H9 (cell line): ENCODE data around the gene MED15. TPM values are rescaled to one million over a fixed set of nuclear protein-coding genes. Genes with fewer than 3 reads are reported as not detected.

Source experiments
- DNase-seq: peaks from one replicate; pipeline ENCODE4 v3.0.0-alpha.2; 2017
- H2AFZ ChIP-seq: one replicate; pipeline ENCODE4 v1.6.1; 2013; ENCODE audit warnings: mild to moderate bottlenecking, low read length, control low read depth, moderate library complexity
- H2AK5ac ChIP-seq: 2 replicates; pipeline ENCODE4 v1.6.1; 2013; ENCODE audit warnings: low read length, control low read depth, mixed read lengths; ENCODE audit not compliant: insufficient read length
- H2BK120ac ChIP-seq: one replicate; pipeline ENCODE4 v1.6.1; 2013; ENCODE audit warnings: low read depth, mild to moderate bottlenecking, low read length, control low read depth, inconsistent platforms; ENCODE audit not compliant: poor library complexity, severe bottlenecking
- H2BK12ac ChIP-seq: 2 replicates; pipeline ENCODE4 v1.6.1; 2013; ENCODE audit warnings: low read length, control low read depth, mixed read lengths, low read depth; ENCODE audit not compliant: insufficient read length
- H2BK15ac ChIP-seq: 2 replicates; pipeline ENCODE4 v1.6.1; 2013; ENCODE audit warnings: low read depth, low read length, control low read depth
- H2BK20ac ChIP-seq: one replicate; pipeline ENCODE4 v1.6.1; 2013; ENCODE audit warnings: low read depth, mild to moderate bottlenecking, low read length, control low read depth, inconsistent platforms; ENCODE audit not compliant: poor library complexity, severe bottlenecking
- H2BK5ac ChIP-seq: 2 replicates; pipeline ENCODE4 v1.6.1; 2013; ENCODE audit warnings: low read length, control low read depth, mixed read lengths; ENCODE audit not compliant: insufficient read length
- H3K14ac ChIP-seq: 2 replicates; pipeline ENCODE4 v1.6.1; 2013; ENCODE audit warnings: low read length, control low read depth; ENCODE audit not compliant: insufficient read depth
- H3K18ac ChIP-seq: 2 replicates; pipeline ENCODE4 v1.6.1; 2013; ENCODE audit warnings: low read depth, mild to moderate bottlenecking, mixed read lengths, low read length, control low read depth; ENCODE audit not compliant: insufficient read length
- H3K23ac ChIP-seq: 2 replicates; pipeline ENCODE4 v1.6.1; 2013; ENCODE audit warnings: low read length, control low read depth, mixed read lengths, low read depth; ENCODE audit not compliant: insufficient read length
- H3K23me2 ChIP-seq: 2 replicates; pipeline ENCODE4 v1.6.1; 2013; ENCODE audit warnings: low read depth, mild to moderate bottlenecking, mixed read lengths, low read length, control low read depth; ENCODE audit not compliant: insufficient read length, poor library complexity, severe bottlenecking
- H3K27ac ChIP-seq: 2 replicates; pipeline ENCODE4 v1.5.1; 2013; ENCODE audit warnings: low read length, control low read depth, mixed read lengths, low read depth; ENCODE audit not compliant: insufficient read length
- H3K27me3 ChIP-seq: 2 replicates; pipeline ENCODE4 v1.6.1; 2013; ENCODE audit warnings: low read length, control low read depth, inconsistent platforms; ENCODE audit not compliant: insufficient read depth
- H3K4ac ChIP-seq: 2 replicates; pipeline ENCODE4 v1.6.1; 2013; ENCODE audit warnings: low read depth, mild to moderate bottlenecking, control low read depth, inconsistent platforms, low read length, moderate library complexity
- H3K4me1 ChIP-seq: 2 replicates; pipeline ENCODE4 v1.6.1; 2013; ENCODE audit warnings: low read length, control low read depth, inconsistent platforms; ENCODE audit not compliant: insufficient read depth
- H3K4me2 ChIP-seq: 2 replicates; pipeline ENCODE4 v1.6.1; 2013; ENCODE audit warnings: low read length, control low read depth, mixed read lengths; ENCODE audit not compliant: insufficient read length, insufficient read depth
- H3K56ac ChIP-seq: 2 replicates; pipeline ENCODE4 v1.6.1; 2013; ENCODE audit warnings: low read depth, mild to moderate bottlenecking, mixed read lengths, low read length, control low read depth; ENCODE audit not compliant: insufficient read length
- H3K79me1 ChIP-seq: 2 replicates; pipeline ENCODE4 v1.6.1; 2013; ENCODE audit warnings: low read depth, mild to moderate bottlenecking, moderate library complexity, low read length, control low read depth, inconsistent platforms; ENCODE audit not compliant: insufficient read depth, poor library complexity, severe bottlenecking
- H3K79me2 ChIP-seq: 2 replicates; pipeline ENCODE4 v1.6.1; 2013; ENCODE audit warnings: low read length, control low read depth, inconsistent platforms; ENCODE audit not compliant: insufficient read depth
- H3K9ac ChIP-seq: 2 replicates; pipeline ENCODE4 v1.6.1; 2013; ENCODE audit warnings: low read length, control low read depth, mixed read lengths; ENCODE audit not compliant: insufficient read length; ENCODE audit errors: extremely low read depth
- H3K9me3 ChIP-seq: one replicate; pipeline ENCODE4 v1.6.1; 2013; ENCODE audit warnings: low read depth, low read length, inconsistent platforms; ENCODE audit not compliant: control insufficient read depth
- H3T11ph ChIP-seq: one replicate; pipeline ENCODE4 v1.6.1; 2013; ENCODE audit warnings: mild to moderate bottlenecking, low read length, control low read depth, inconsistent platforms
- H4K20me1 ChIP-seq: one replicate; pipeline ENCODE4 v1.6.1; 2013; ENCODE audit not compliant: control insufficient read depth, insufficient read length, insufficient read depth
- H4K5ac ChIP-seq: 2 replicates; pipeline ENCODE4 v1.6.1; 2013; ENCODE audit warnings: low read depth, mild to moderate bottlenecking, mixed read lengths, low read length, control low read depth; ENCODE audit not compliant: insufficient read length
- H4K8ac ChIP-seq: replicated peaks from 2 replicates; pipeline ENCODE4 v1.6.1; 2013; ENCODE audit warnings: low read length, control low read depth, mixed read lengths, low read depth; ENCODE audit not compliant: insufficient read length
- H4K91ac ChIP-seq: 2 replicates; pipeline ENCODE4 v1.6.1; 2013; ENCODE audit warnings: low read depth, mild to moderate bottlenecking, moderate library complexity, mixed read lengths, low read length, control low read depth; ENCODE audit not compliant: insufficient read length
- H3K27ac Mint-ChIP-seq, 3 experiments: 2 replicates in 2 of 3; 3 replicates in 1 of 3; pipeline ENCODE4 v1.8.0; 2020 to 2021; ENCODE audit warnings: mixed read lengths in 3 of 3, mild to moderate bottlenecking in 1 of 3, moderate library complexity in 1 of 3
- H3K27me3 Mint-ChIP-seq: 2 replicates; pipeline ENCODE4 v1.8.0; 2021; ENCODE audit warnings: low read depth, mild to moderate bottlenecking, moderate library complexity, mixed read lengths
- H3K36me3 Mint-ChIP-seq, 3 experiments: 2 replicates in 2 of 3; 3 replicates in 1 of 3; pipeline ENCODE4 v1.8.0; 2020 to 2021; ENCODE audit warnings: low read depth in 3 of 3, mixed read lengths in 3 of 3; ENCODE audit not compliant: insufficient read depth in 1 of 3
- H3K4me1 Mint-ChIP-seq, 2 experiments: 2 replicates each; pipeline ENCODE4 v1.8.0; 2020; ENCODE audit warnings: mixed read lengths in 2 of 2
- H3K4me3 Mint-ChIP-seq, 2 experiments: 2 replicates in 1 of 2; 3 replicates in 1 of 2; pipeline ENCODE4 v1.8.0; 2020 to 2021; ENCODE audit warnings: mild to moderate bottlenecking in 2 of 2, mixed read lengths in 2 of 2, moderate library complexity in 1 of 2
- H3K9me3 Mint-ChIP-seq, 2 experiments: 2 replicates in 1 of 2; 3 replicates in 1 of 2; pipeline ENCODE4 v1.8.0; 2020; ENCODE audit warnings: mild to moderate bottlenecking in 2 of 2, mixed read lengths in 2 of 2, moderate library complexity in 1 of 2
- CTCF ChIP-seq: fragments of 200-600 bp; sonication (generic); conservative IDR thresholded peaks from 3 replicates; pipeline ENCODE4 v1.8.0; 2021; ENCODE audit warnings: antibody characterized with exemption, mild to moderate bottlenecking
- WGBS: extraction: QIAGEN DNeasy Blood & Tissue Kit; methylation state at CpG from one replicate; pipeline ENCODE4 v1.1.7; 2013; ENCODE audit warnings: missing lambda C conversion rate, low lambda C conversion rate, mixed read lengths; ENCODE audit not compliant: insufficient read length; ENCODE audit errors: extremely low coverage; 5-methylcytosine and 5-hydroxymethylcytosine counted together
- total RNA-seq: library from RNA; stranded (reverse); gene quantifications from 2 replicates; pipeline ENCODE4 v1.2.1, GENCODE V29; 2021

Gene MED15
- total RNA-seq, 1 experiment from 2014 or later: 47.4 TPM

GRCh38 chr22:20546541-20546950 is 39.1 kb downstream of the MED15 start:
- Histone ChIP-seq H3K4ac (no peak overlapping the region), H3K27me3 (no peaks in the 10 kb centered on the region), H3K27ac (no peak overlapping the region), H3K4me2 (no peak overlapping the region), H2BK12ac (no peak overlapping the region), H3K9me3 (no peaks in the 10 kb centered on the region), H2BK120ac (no peak overlapping the region), H3T11ph (no peak overlapping the region), H2BK20ac (no peak overlapping the region), H3K79me1 (peaks cover 2% of the 10 kb centered on the region), H4K20me1 (peaks cover 2% of the 10 kb centered on the region), H3K14ac (no peak overlapping the region), H4K91ac (no peak overlapping the region), H4K8ac (no peak overlapping the region), H3K9ac (no peak overlapping the region), H3K23me2 (no peaks in the 10 kb centered on the region), H3K18ac (no peak overlapping the region), H4K5ac (no peak overlapping the region), H3K23ac (no peak overlapping the region), H3K79me2 (no peaks in the 10 kb centered on the region), H3K4me1 (0 out of 2 replicates have a peak, but pooled peaks cover 2% of the 10 kb centered on the region), H2AFZ (no peak overlapping the region), H2BK5ac (no peak overlapping the region), H2AK5ac (no peak overlapping the region), H2BK15ac (no peak overlapping the region), H3K56ac (no peak overlapping the region)
- Mint-ChIP-seq H3K9me3 (no peaks in the 10 kb centered on the region; a peak in 1 of 5 replicates), H3K27me3 (no peaks in the 10 kb centered on the region), H3K27ac (peak overlapping the region in 1 of 3 experiments; percentile 51; a peak in 1 of 7 replicates), H3K36me3 (peaks cover 23 to 33% (median 24%) of the 10 kb centered on the region in 3 experiments), H3K4me3 (no peak overlapping the region), H3K4me1 (peaks cover 25 to 34% of the 10 kb centered on the region in 2 experiments)
- WGBS: no CpG with 5 or more reads among the region's 4 CpGs
- TF ChIP-seq CTCF: no peak
- DNase-seq: no peak
